NB4 (cell line): ENCODE results near the gene MAML2.

Experiments used
- DNase-seq: peaks from one replicate; pipeline ENCODE4 v3.0.0; 2010; ENCODE audit warnings: low read depth
- H3K4me3 ChIP-seq: one replicate; pipeline ENCODE4 v1.5.1; 2011; ENCODE audit warnings: mild to moderate bottlenecking, low read depth, low read length, moderate library complexity
- MAX ChIP-seq: IDR thresholded peaks from 2 replicates; pipeline ENCODE4 v1.6.1; 2011; ENCODE audit warnings: low read depth, low read length
- MYC ChIP-seq: IDR thresholded peaks from 2 replicates; pipeline ENCODE4 v1.6.1; 2011; ENCODE audit warnings: low read depth, low read length
- POLR2A ChIP-seq: IDR thresholded peaks from 2 replicates; pipeline ENCODE4 v1.6.1; 2011; ENCODE audit warnings: mild to moderate bottlenecking; ENCODE audit not compliant: insufficient read length; ENCODE audit errors: extremely low read depth
- TF ChIP-seq, protein P1 (sequence below): IDR thresholded peaks from one replicate; pipeline ENCODE4 v1.5.1; 2012; ENCODE audit warnings: low read depth, low read length

Gene MAML2

DNA sequence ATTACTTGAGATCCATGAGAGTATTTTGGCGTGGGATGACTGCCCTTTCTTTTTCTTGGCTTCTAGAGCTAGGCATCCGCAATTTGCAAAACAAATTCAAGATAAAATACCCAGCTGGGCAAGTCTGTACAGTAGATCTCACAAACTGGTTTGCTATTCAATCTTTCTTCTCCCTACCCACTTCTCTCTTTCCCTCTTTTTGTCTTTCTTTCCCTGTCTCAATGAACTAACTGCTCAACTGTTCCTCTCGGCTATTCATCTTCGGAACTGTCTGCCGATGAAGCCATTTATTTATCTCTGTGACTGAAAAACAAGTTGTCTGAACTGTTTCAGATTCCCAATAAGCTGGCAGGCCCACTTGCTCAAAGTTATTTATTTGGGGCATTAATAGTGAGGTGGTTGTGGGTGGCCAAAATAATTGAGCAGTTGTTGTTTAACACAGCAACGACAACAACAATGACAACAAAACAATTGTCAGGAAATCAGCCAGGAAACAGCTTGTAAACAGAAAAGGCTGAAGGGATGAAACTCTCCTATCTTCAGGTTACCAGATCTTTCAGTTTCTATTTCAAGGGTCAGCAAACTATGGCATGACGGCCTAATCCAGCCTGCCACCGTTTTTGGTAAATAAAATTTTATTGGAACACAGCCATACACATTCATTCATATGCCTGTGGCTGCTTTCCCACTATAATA is 343.1 kb downstream of the MAML2 start:
- TF ChIP-seq, protein P1, sequence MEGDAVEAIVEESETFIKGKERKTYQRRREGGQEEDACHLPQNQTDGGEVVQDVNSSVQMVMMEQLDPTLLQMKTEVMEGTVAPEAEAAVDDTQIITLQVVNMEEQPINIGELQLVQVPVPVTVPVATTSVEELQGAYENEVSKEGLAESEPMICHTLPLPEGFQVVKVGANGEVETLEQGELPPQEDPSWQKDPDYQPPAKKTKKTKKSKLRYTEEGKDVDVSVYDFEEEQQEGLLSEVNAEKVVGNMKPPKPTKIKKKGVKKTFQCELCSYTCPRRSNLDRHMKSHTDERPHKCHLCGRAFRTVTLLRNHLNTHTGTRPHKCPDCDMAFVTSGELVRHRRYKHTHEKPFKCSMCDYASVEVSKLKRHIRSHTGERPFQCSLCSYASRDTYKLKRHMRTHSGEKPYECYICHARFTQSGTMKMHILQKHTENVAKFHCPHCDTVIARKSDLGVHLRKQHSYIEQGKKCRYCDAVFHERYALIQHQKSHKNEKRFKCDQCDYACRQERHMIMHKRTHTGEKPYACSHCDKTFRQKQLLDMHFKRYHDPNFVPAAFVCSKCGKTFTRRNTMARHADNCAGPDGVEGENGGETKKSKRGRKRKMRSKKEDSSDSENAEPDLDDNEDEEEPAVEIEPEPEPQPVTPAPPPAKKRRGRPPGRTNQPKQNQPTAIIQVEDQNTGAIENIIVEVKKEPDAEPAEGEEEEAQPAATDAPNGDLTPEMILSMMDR, result no peak
- TF ChIP-seq POLR2A (no peak), MAX (no peak), MYC (no peak)
- DNase-seq, result no peak
- no peak overlapping the region for H3K4me3 ChIP-seq

DNA sequence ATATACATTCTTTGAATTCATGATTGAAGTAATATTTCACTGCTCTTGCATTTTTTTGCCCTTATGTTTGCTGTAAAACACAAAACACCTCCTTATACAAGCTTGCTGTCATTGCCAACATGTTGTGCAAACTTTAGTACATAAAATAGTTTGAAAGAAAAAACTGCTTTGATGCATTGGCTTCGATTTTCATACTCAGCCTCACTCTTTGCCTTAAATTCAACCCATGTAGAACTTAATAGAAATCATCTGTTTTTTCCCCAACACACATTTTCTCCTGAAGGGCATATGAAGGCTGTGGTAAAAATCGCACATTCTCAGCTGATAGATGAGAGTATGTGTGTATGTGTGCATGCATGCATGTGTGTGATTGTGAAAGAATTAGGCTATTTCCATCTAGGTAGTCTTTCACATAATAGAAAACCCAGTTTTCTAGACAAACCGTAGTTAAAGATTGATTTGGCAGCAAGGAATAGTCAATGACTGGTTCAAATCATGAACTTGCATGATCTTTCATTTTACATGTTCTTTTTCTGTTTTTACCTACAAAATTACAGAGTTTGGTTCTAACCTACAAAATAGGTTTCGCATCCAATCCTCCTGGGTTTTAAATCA is 346.3 kb downstream of the MAML2 start:
- no peak for TF ChIP-seq POLR2A
- TF ChIP-seq MAX, result no peak
- no peak for TF ChIP-seq MYC
- TF ChIP-seq, protein P1, result no peak
- no peak overlapping the region for H3K4me3 ChIP-seq
- no peak for DNase-seq

GRCh38 chr11:95994329-95994728 is 348.7 kb downstream of the MAML2 start:
- TF ChIP-seq, protein P1, result no peak
- no peak overlapping the region for H3K4me3 ChIP-seq
- DNase-seq, result no peak

GRCh38 chr11:95993438-95994298 is 349.3 kb downstream of the MAML2 start:
- DNase-seq, result no peak
- no peak overlapping the region for H3K4me3 ChIP-seq
- TF ChIP-seq, protein P1, result no peak
- no peak for TF ChIP-seq MAX
- TF ChIP-seq MYC, result no peak
- TF ChIP-seq POLR2A, result no peak

DNA sequence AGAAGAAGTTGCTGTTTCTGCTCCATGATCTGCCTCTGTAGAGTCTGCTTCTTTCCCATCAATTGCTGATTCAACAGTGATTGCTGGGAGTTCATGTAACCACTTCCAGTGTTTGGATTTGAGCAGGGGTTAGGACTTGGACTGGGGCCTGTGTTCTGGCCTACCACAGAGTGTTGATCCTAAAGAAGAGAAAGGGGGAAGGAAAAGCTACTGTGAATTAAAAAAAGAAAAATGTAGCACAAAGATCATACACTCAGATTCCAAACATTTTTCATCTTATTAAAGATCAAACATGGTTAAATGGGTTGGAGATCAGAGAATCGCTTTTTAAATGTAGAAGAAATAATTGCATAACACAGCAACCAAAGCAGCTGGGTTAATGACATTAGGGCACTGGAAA is 351.4 kb downstream of the MAML2 start:
- TF ChIP-seq POLR2A, result no peak
- no peak for TF ChIP-seq MYC
- TF ChIP-seq, protein P1, result no peak
- no peak overlapping the region for H3K4me3 ChIP-seq
- DNase-seq, result no peak

- no peak overlapping the region for H3K4me3 ChIP-seq
- no peak for DNase-seq
- TF ChIP-seq MAX (no peak), MYC (no peak)
- TF ChIP-seq, protein P1, result no peak
Observed at GRCh38 chr11:95991101-95991500, 351.9 kb downstream of the MAML2 start.
